Measurements from ENCODE around the gene LPAR1.

The LPAR1 gene

GRCh38 chr9:111023128-111023527 lies 15.1 kb downstream of the LPAR1 start:
- Histone ChIP-seq H3K27ac (no peak overlapping the region), H3K9me3 (no peaks in the 10 kb centered on the region), H3K36me3 (no peaks in the 10 kb centered on the region), H3K4me3 (ENCODE audit: low read depth in 1 of 2, low read length in 1 of 2) (no peak overlapping the region), H3K27me3 (no peaks in the 10 kb centered on the region), H3K4me1 (ENCODE audit: control insufficient read depth in 1 of 2, insufficient read depth in 1 of 2, low read depth in 1 of 2, low read length in 1 of 2) (no peaks in the 10 kb centered on the region)
- TF ChIP-seq CTCF (IDR thresholded peaks at IDR 0.05) = no peak

- H3K9me3 ChIP-seq = no peaks in the 10 kb centered on the region
- H3K4me3 ChIP-seq (ENCODE audit: low read depth in 1 of 2, low read length in 1 of 2) = no peak overlapping the region
- no peaks in the 10 kb centered on the region for H3K27me3 ChIP-seq
- no peak overlapping the region for H3K27ac ChIP-seq
- peaks cover 7 to 10% of the 10 kb centered on the region in 2 experiments for H3K4me1 ChIP-seq (ENCODE audit: control insufficient read depth in 1 of 2, insufficient read depth in 1 of 2, low read depth in 1 of 2, low read length in 1 of 2)
- no peak for TF ChIP-seq CTCF (IDR thresholded peaks at IDR 0.05)
- H3K36me3 ChIP-seq = no peaks in the 10 kb centered on the region
Observed at GRCh38 chr9:111020594-111020993, 17.7 kb downstream of the LPAR1 start.

- TF ChIP-seq CTCF (IDR thresholded peaks at IDR 0.05) = no peak
- Histone ChIP-seq H3K27me3 (no peaks in the 10 kb centered on the region), H3K9me3 (no peaks in the 10 kb centered on the region), H3K36me3 (no peaks in the 10 kb centered on the region), H3K27ac (no peak overlapping the region), H3K4me1 (ENCODE audit: control insufficient read depth in 1 of 2, insufficient read depth in 1 of 2, low read depth in 1 of 2, low read length in 1 of 2) (peaks cover 7 to 10% of the 10 kb centered on the region in 2 experiments), H3K4me3 (ENCODE audit: low read depth in 1 of 2, low read length in 1 of 2) (no peak overlapping the region)
Observed at GRCh38 chr9:111016426-111017045, 21.7 kb downstream of the LPAR1 start.

GRCh38 chr9:111016016-111016415 lies 22.3 kb downstream of the LPAR1 start:
- H3K9me3 ChIP-seq = no peaks in the 10 kb centered on the region
- no peak overlapping the region for H3K4me3 ChIP-seq (ENCODE audit: low read depth in 1 of 2, low read length in 1 of 2)
- no peaks in the 10 kb centered on the region for H3K27me3 ChIP-seq
- no peak overlapping the region for H3K27ac ChIP-seq
- no peak for TF ChIP-seq CTCF (IDR thresholded peaks at IDR 0.05)
- no peaks in the 10 kb centered on the region for H3K36me3 ChIP-seq
- peaks cover 7 to 10% of the 10 kb centered on the region in 2 experiments for H3K4me1 ChIP-seq (ENCODE audit: control insufficient read depth in 1 of 2, insufficient read depth in 1 of 2, low read depth in 1 of 2, low read length in 1 of 2)

GRCh38 chr9:111013707-111014106 lies 24.6 kb downstream of the LPAR1 start:
- no peak for TF ChIP-seq CTCF (IDR thresholded peaks at IDR 0.05)
- no peak overlapping the region for H3K4me3 ChIP-seq (ENCODE audit: low read depth in 1 of 2, low read length in 1 of 2)
- peaks cover 7 to 10% of the 10 kb centered on the region in 2 experiments for H3K4me1 ChIP-seq (ENCODE audit: control insufficient read depth in 1 of 2, insufficient read depth in 1 of 2, low read depth in 1 of 2, low read length in 1 of 2)
- H3K36me3 ChIP-seq = no peaks in the 10 kb centered on the region
- H3K27me3 ChIP-seq = no peaks in the 10 kb centered on the region
- no peak overlapping the region for H3K27ac ChIP-seq
- H3K9me3 ChIP-seq = no peaks in the 10 kb centered on the region

All from neutrophil (primary cell).